ENCODE data around the gene NHLH2.

- TF ChIP-seq REST (tag by site-specific recombination; IDR thresholded peaks at IDR 0.05), result no peak
- TF ChIP-seq ZNF133 (tag by site-specific recombination; IDR thresholded peaks at IDR 0.05), result no peak
- TF ChIP-seq ZNF280D (tag by site-specific recombination; IDR thresholded peaks at IDR 0.05), result no peak
- no peak for TF ChIP-seq ZNF138 (tag by site-specific recombination; IDR thresholded peaks at IDR 0.05; ENCODE audit: borderline replicate concordance)
- TF ChIP-seq ZNF513 (tag by site-specific recombination; IDR thresholded peaks at IDR 0.05), result no peak
- no peak for TF ChIP-seq YY1 (tag by site-specific recombination; IDR thresholded peaks at IDR 0.05)
- no peak for TF ChIP-seq ZNF560 (tag by site-specific recombination; IDR thresholded peaks at IDR 0.05; ENCODE audit: borderline replicate concordance)
- no peak for TF ChIP-seq ZNF776 (tag by site-specific recombination; IDR thresholded peaks at IDR 0.05; ENCODE audit: borderline replicate concordance)
- no peak for TF ChIP-seq CTCF (tag by site-specific recombination; IDR thresholded peaks at IDR 0.05)
- no peak for TF ChIP-seq ZBTB11 (tag by site-specific recombination; conservative IDR thresholded peaks at IDR 0.05; ENCODE audit: low read depth)
Measured at GRCh38 chr1:115890580-115890979, 49.7 kb upstream of the NHLH2 start.

Measured in HEK293 (cell line).